Mesendoderm (in vitro differentiated cells): ENCODE data around the gene HDAC5.
"Not testable (repeated sequence)": the region's sequence is repeated elsewhere in the genome, so short reads cannot be mapped to it uniquely, and the experiment has no call there.

Experiments used
- DNase-seq: peaks from one replicate; pipeline ENCODE4 v3.0.0; 2013
- H2AK5ac ChIP-seq: 2 replicates; pipeline ENCODE4 v1.6.1; 2013; ENCODE audit warnings: low read length, inconsistent platforms
- H2BK120ac ChIP-seq: 2 replicates; pipeline ENCODE4 v1.6.1; 2013; ENCODE audit warnings: low read depth, mild to moderate bottlenecking, low read length, moderate library complexity, mixed read lengths
- H2BK15ac ChIP-seq: replicated peaks from 2 replicates; pipeline ENCODE4 v1.6.1; 2013; ENCODE audit warnings: low read depth, mild to moderate bottlenecking, moderate library complexity
- H2BK5ac ChIP-seq: 2 replicates; pipeline ENCODE4 v1.6.1; 2013; ENCODE audit warnings: low read length, inconsistent platforms
- H3K18ac ChIP-seq: 2 replicates; pipeline ENCODE4 v1.6.1; 2013; ENCODE audit warnings: mild to moderate bottlenecking, low read length, mixed read lengths
- H3K23ac ChIP-seq: one replicate; pipeline ENCODE4 v1.6.1; 2013; ENCODE audit warnings: low read length
- H3K27ac ChIP-seq: 2 replicates; pipeline ENCODE4 v1.5.1; 2013; ENCODE audit warnings: low read depth, mild to moderate bottlenecking, inconsistent platforms, low read length, moderate library complexity
- H3K27me3 ChIP-seq: 2 replicates; pipeline ENCODE4 v1.6.1; 2013; ENCODE audit warnings: low read length, control low read depth, mild to moderate bottlenecking, inconsistent platforms; ENCODE audit not compliant: insufficient read depth, poor library complexity
- H3K36me3 ChIP-seq: 2 replicates; pipeline ENCODE4 v1.6.1; 2013; ENCODE audit warnings: low read length, inconsistent platforms; ENCODE audit not compliant: control insufficient read depth, insufficient read depth
- H3K4ac ChIP-seq: one replicate; pipeline ENCODE4 v1.6.1; 2013; ENCODE audit warnings: low read depth, mild to moderate bottlenecking, low read length, moderate library complexity
- H3K4me1 ChIP-seq: 2 replicates; pipeline ENCODE4 v1.6.1; 2013; ENCODE audit warnings: low read depth, low read length, inconsistent platforms; ENCODE audit not compliant: control insufficient read depth
- H3K4me2 ChIP-seq: 2 replicates; pipeline ENCODE4 v1.6.1; 2013; ENCODE audit warnings: low read length
- H3K4me3 ChIP-seq: 2 replicates; pipeline ENCODE4 v1.5.1; 2013; ENCODE audit warnings: mild to moderate bottlenecking, low read length
- H3K56ac ChIP-seq: one replicate; pipeline ENCODE4 v1.6.1; 2013; ENCODE audit warnings: low read length
- H3K79me1 ChIP-seq: 2 replicates; pipeline ENCODE4 v1.6.1; 2013; ENCODE audit warnings: low read length, inconsistent platforms
- H3K79me2 ChIP-seq: 2 replicates; pipeline ENCODE4 v1.6.1; 2013; ENCODE audit warnings: mild to moderate bottlenecking, low read length; ENCODE audit not compliant: control insufficient read depth, insufficient read depth
- H3K9ac ChIP-seq: 2 replicates; pipeline ENCODE4 v1.6.1; 2013; ENCODE audit warnings: low read length, inconsistent platforms
- H4K5ac ChIP-seq: one replicate; pipeline ENCODE4 v1.6.1; 2013; ENCODE audit warnings: low read length
- H4K8ac ChIP-seq: one replicate; pipeline ENCODE4 v1.6.1; 2013; ENCODE audit warnings: low read depth, mild to moderate bottlenecking, control low read depth, low read length, moderate library complexity
- WGBS: extraction: QIAGEN DNeasy Blood & Tissue Kit; methylation state at CpG from one replicate; pipeline ENCODE4 v1.1.7; 2013; ENCODE audit warnings: low lambda C conversion rate, missing lambda C conversion rate; ENCODE audit not compliant: insufficient coverage; ENCODE audit errors: extremely low coverage; 5-methylcytosine and 5-hydroxymethylcytosine counted together

Gene HDAC5

GRCh38 chr17:44134752-44135568, 11.5 kb upstream of the HDAC5 start:
- no peak overlapping the region for H3K9ac ChIP-seq
- no peak overlapping the region for H4K8ac ChIP-seq
- no peak overlapping the region for H2AK5ac ChIP-seq
- no peak overlapping the region for H3K4ac ChIP-seq
- H3K27ac ChIP-seq = no peak overlapping the region
- no peak overlapping the region for H3K23ac ChIP-seq
- H3K4me1 ChIP-seq = peaks cover 10% of the 10 kb centered on the region
- WGBS = no CpG with 5 or more reads among the region's 9 CpGs
- no peak overlapping the region for H2BK120ac ChIP-seq
- H3K79me1 ChIP-seq = no peaks in the 10 kb centered on the region
- H2BK5ac ChIP-seq = no peak overlapping the region
- H3K56ac ChIP-seq = no peak overlapping the region
- H3K4me2 ChIP-seq = no peak overlapping the region
- H4K5ac ChIP-seq = no peak overlapping the region
- no peak overlapping the region for H2BK15ac ChIP-seq
- H3K27me3 ChIP-seq = no peaks in the 10 kb centered on the region
- no peak for DNase-seq
- H3K4me3 ChIP-seq = no peak overlapping the region
- H3K79me2 ChIP-seq = no peaks in the 10 kb centered on the region
- no peaks in the 10 kb centered on the region for H3K36me3 ChIP-seq
- no peak overlapping the region for H3K18ac ChIP-seq

GRCh38 chr17:44133918-44134476, 10.6 kb upstream of the HDAC5 start:
- H3K56ac ChIP-seq = no peak overlapping the region
- no peak overlapping the region for H3K18ac ChIP-seq
- no peak overlapping the region for H3K4me3 ChIP-seq
- H3K36me3 ChIP-seq = no peaks in the 10 kb centered on the region
- H4K8ac ChIP-seq = no peak overlapping the region
- H3K4ac ChIP-seq = no peak overlapping the region
- H3K9ac ChIP-seq = no peak overlapping the region
- H3K27ac ChIP-seq = no peak overlapping the region
- H3K79me1 ChIP-seq = no peaks in the 10 kb centered on the region
- H3K4me1 ChIP-seq = peaks cover 10% of the 10 kb centered on the region
- DNase-seq = no peak
- no peak overlapping the region for H4K5ac ChIP-seq
- no peak overlapping the region for H2AK5ac ChIP-seq
- H3K27me3 ChIP-seq = no peaks in the 10 kb centered on the region
- H3K4me2 ChIP-seq = no peak overlapping the region
- H2BK5ac ChIP-seq = no peak overlapping the region
- H2BK15ac ChIP-seq = no peak overlapping the region
- H3K23ac ChIP-seq = no peak overlapping the region
- no peaks in the 10 kb centered on the region for H3K79me2 ChIP-seq
- no CpG with 5 or more reads among the region's 4 CpGs for WGBS
- H2BK120ac ChIP-seq = no peak overlapping the region

GRCh38 chr17:44132275-44132821, 8.9 kb upstream of the HDAC5 start:
- Histone ChIP-seq H3K4me2 (no peak overlapping the region), H3K27ac (no peak overlapping the region), H3K18ac (no peak overlapping the region), H3K4me1 (no peaks in the 10 kb centered on the region), H3K36me3 (no peaks in the 10 kb centered on the region), H2BK5ac (no peak overlapping the region), H3K4me3 (no peak overlapping the region), H2AK5ac (no peak overlapping the region), H4K5ac (no peak overlapping the region), H2BK15ac (no peak overlapping the region), H4K8ac (no peak overlapping the region), H3K27me3 (no peaks in the 10 kb centered on the region), H3K56ac (no peak overlapping the region), H3K23ac (no peak overlapping the region), H3K79me1 (no peaks in the 10 kb centered on the region), H2BK120ac (no peak overlapping the region), H3K79me2 (no peaks in the 10 kb centered on the region), H3K4ac (no peak overlapping the region), H3K9ac (no peak overlapping the region)
- no peak for DNase-seq

GRCh38 chr17:44131372-44131771, 7.9 kb upstream of the HDAC5 start:
- not testable (repeated sequence) for H3K4me3 ChIP-seq, H2BK5ac ChIP-seq, H3K27ac ChIP-seq, H4K8ac ChIP-seq, H4K5ac ChIP-seq, H3K4me2 ChIP-seq, H3K4me1 ChIP-seq, H3K79me1 ChIP-seq, H2BK120ac ChIP-seq, H3K23ac ChIP-seq, H3K18ac ChIP-seq, H3K36me3 ChIP-seq, H3K4ac ChIP-seq, DNase-seq, H3K27me3 ChIP-seq, H3K56ac ChIP-seq, H3K9ac ChIP-seq, H2BK15ac ChIP-seq, H3K79me2 ChIP-seq, H2AK5ac ChIP-seq
- no CpG with 5 or more reads among the region's 12 CpGs for WGBS

- WGBS = no CpG with 5 or more reads among the region's 5 CpGs
- Histone ChIP-seq H3K23ac (no peak overlapping the region), H2BK120ac (no peak overlapping the region), H3K4ac (no peak overlapping the region), H3K4me2 (no peak overlapping the region), H3K18ac (no peak overlapping the region), H3K56ac (no peak overlapping the region), H3K4me3 (no peak overlapping the region), H3K4me1 (no peaks in the 10 kb centered on the region), H3K9ac (no peak overlapping the region), H3K79me1 (no peaks in the 10 kb centered on the region), H2AK5ac (no peak overlapping the region), H3K36me3 (no peaks in the 10 kb centered on the region), H4K5ac (no peak overlapping the region), H4K8ac (no peak overlapping the region), H3K79me2 (no peaks in the 10 kb centered on the region), H2BK5ac (no peak overlapping the region), H2BK15ac (no peak overlapping the region), H3K27me3 (no peaks in the 10 kb centered on the region), H3K27ac (no peak overlapping the region)
- no peak for DNase-seq
Observed at GRCh38 chr17:44130693-44131349, 7.4 kb upstream of the HDAC5 start.
